Renal pelvis (tissue), 12 donors: Measurements from ENCODE around the gene PHF24. TPM values are rescaled to one million over a fixed set of nuclear protein-coding genes. Genes with fewer than 3 reads are reported as not detected.
"Not testable (repeated sequence)": the region's sequence is repeated elsewhere in the genome, so short reads cannot be mapped to it uniquely, and the experiment has no call there.

Experiments used
- DNase-seq: peaks from one replicate; pipeline ENCODE4 v3.0.0-alpha.2; 2013
- long read RNA-seq, 16 experiments: transcript quantifications; one replicate each; lab custom pipeline, GENCODE V29; 2026
- polyA plus RNA-seq, 3 donors: library from polyadenylated mRNA; unstranded; fragments of 120-200 nt; gene quantifications; one replicate each; pipeline ENCODE4 v1.2.1, GENCODE V29; 2013; ENCODE audit not compliant: insufficient read length in 3 of 3

PHF24 gene
- under 1 TPM; 0.13 to 0.40 (median 0.13) TPM for polyA plus RNA-seq
- long read RNA-seq, donor 1, result 0 reads
- long read RNA-seq, donor 2, result 0 reads
- long read RNA-seq, donor 3, result 0 reads
- long read RNA-seq, donor 4, result 0 reads
- long read RNA-seq, donor 5, result 0 reads
- long read RNA-seq, donor 6, result 0 reads
- long read RNA-seq, donor 7, result 0 reads
- long read RNA-seq, donor 8, result 0 reads
- long read RNA-seq, donor 9, result 0 reads
- long read RNA-seq, donor 10, result 0 reads
- long read RNA-seq, donor 11, result 0 reads
- long read RNA-seq, donor 12, result 0 reads
- long read RNA-seq, donor 13, result 0 reads
- long read RNA-seq, donor 14, result 0 reads
- long read RNA-seq, donor 15, result 0 reads
- long read RNA-seq, donor 16, result 0 reads

DNA sequence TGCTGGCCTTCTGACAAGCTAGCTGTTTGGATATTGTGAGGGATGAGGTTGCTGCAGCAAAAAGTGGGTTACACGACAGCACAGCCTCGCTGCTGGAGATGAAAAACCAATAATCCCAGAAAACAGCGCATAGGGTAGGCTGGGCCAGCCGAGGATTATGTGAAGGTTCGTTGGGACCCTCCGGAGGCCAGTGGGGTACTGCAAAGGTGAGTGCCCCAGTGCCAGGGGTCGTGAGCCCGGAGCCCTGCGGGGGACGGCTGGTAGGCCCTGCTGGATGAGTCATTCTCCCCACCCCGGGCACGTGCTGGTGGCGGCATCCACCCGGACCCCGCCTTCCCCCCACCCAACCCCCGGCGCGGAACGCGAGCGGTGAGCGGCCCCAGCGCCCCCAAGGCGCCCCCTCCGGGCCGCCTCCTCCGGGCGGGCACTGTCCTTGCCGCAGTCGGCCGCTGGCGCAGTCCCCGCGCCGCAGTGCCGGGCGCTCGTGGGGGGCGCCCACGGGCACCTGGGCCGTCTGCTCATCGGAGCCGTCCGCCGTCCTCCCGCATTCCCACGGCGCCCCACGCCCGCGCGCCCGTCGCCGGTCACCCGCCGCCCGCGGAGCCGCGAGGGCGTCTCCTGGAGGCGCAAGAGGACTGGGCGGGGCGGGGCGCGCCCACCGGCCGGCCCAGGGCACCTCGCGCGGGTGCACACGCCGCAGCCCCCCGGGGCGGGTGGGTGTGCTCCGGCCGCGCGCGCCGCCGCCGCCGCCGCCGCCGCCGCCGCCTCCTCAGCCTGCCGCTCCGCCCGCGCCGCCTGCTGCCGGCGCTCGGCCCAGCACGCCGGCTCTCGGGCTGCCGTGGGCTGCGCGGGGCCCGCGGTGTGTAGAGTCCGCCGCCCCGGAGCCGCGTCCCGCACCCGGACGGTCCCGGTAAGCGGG is at the start of gene PHF24:
Gene PHF24, plus strand, starts transcription at position 794 of the 919 bp plus-strand sequence. CDS start 13,014 bp downstream, outside the sequence.
- peak; percentile 11 for DNase-seq

DNA sequence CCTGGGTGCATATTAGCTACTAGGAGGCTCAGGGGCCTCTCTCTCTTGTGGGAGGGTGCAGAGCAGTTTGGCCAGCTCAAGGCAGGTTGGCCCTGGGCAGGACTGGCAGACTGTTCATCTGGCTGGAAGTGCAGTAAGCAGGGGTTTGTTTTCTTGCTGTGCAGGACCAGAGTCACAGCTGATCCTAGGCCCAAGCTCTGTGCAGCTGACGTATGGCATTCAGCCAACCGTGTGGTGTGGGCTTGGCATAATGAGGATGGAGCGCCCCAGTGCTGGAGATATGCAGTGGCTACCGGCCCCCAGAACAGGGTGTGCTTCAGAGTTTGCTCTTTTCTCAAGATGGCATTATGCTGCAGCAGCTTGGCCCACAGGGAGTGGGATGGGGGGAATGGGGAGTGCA is 31.0 kb upstream of the PHF24 start:
- no peak for DNase-seq

GRCh38 chr9:34928921-34929320 is 29.2 kb upstream of the PHF24 start:
- no peak for DNase-seq

- no peak for DNase-seq
Observed at GRCh38 chr9:34929506-34930102, 28.5 kb upstream of the PHF24 start.

- not testable (repeated sequence) for DNase-seq
Observed at GRCh38 chr9:34939989-34940388, 18.1 kb upstream of the PHF24 start.

GRCh38 chr9:34948451-34948850 is 9.6 kb upstream of the PHF24 start:
- no peak for DNase-seq

DNA sequence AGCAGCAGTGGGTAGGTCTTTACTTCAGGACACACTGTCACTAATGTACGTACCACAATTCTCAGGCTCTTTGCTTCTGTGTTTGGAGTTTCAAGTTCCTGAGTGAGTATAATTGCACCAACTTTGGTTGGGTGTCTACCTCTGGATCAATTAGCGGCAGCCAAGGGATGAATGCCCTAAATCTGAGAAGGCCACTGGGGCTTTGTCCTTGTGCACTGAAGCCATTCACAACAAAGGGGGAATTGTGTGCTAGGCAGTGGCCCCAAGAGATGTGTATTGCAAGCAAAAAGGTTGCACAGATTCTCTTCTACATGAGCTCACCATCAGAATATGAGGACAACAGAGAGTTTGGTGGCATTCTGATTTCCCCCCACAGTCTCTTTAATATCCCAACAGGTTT is 3.9 kb upstream of the PHF24 start:
- DNase-seq, result no peak

GRCh38 chr9:34956066-34956465 is 2.0 kb upstream of the PHF24 start:
- not testable (repeated sequence) for DNase-seq

- DNase-seq, result no peak
Observed at GRCh38 chr9:34956648-34957047, 1.4 kb upstream of the PHF24 start.

DNA sequence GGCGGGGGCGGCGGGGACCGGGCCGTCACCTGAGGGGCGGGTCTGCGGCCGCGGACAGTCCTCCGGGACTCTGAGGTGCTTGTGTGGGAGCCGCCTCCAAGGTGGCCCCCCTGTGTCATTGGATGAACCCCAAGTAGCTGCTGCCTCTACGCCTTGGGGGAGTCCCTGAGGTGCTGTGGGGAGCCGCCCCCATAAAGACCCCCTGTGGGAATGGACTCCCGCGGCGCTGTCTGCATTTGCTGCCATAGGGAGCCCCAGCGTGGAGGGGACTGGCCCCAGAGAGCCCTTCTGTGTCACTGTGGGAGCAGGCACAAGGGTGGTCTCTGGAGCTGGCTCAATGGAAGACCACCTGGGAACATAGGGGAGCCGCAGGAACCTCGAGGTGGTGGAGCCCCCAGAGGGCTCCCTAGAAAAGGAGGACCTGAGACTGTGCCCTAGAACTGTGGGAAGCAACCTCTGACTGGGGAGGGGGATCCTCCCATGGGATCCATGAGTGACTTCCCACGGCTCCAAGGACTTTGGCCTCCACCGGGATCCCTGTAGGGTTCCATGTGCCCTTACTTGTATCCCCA is 412 bp downstream of the PHF24 start:
- no peak for DNase-seq

- DNase-seq, result no peak
Observed at GRCh38 chr9:34959461-34959860, 1.4 kb downstream of the PHF24 start.

DNA sequence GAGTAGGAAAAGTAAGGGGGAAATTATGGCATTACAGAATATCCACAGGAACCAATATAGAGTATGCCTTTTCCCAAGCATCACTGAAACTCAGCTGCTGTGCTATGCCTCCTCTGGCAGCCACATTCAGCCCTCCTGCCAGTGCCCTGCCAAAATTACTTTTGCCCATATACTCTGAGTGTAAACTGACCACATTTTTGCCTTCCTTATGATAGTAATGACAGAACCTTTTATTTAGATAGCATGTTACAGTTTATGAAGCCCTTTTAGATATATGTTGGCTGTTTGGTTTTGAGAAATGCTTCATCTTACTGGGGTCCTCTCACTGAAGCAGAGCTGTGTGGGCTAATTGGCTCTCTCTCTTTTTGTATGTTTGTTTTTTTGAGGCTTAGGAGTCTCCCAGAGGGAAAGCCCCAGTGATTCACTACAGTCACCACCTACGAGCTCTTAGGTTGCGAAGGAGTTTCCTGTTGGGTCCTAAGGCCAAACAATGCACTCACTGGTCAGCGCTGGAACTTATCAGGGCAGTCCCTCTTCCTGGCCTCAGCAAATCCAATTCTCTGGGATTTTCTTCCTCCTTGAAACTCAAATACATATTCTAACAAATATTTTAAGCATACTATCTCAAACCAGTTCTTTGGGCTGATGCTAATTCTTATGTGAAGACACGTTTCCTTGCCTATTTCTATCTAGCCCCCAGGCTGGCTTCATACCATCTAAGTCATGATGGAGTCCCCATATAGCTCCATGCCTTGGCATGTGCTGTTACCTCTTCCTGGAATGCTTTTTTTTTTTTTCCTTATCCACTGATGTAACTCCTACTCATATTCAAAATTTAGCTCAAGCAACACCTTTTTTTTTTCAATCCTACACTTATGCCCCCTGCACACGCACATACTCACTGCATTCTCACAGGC is 3.7 kb downstream of the PHF24 start:
- no peak for DNase-seq

GRCh38 chr9:34962546-34962945 is 4.5 kb downstream of the PHF24 start:
- DNase-seq, result no peak

DNA sequence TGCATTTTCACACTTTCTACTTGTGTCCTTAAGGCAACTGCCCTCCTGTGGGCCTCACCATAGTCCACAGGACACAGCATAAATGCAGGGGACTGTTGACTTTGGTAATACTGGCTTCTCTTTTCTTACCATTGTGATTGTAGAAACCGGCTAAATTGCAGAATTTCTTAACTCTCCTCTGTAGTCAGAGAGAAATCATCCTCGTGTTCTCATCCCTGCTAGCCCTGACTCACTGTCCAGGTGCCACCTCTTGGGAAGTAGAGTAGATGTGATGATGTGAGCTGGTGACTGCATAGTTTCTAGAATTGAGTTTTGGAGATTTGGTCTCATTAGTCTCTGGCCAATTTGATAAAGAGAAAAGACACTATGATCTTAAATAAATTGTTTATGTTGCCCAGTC is 5.5 kb downstream of the PHF24 start:
- no peak for DNase-seq

GRCh38 chr9:34964458-34964857 is 6.4 kb downstream of the PHF24 start:
- no peak for DNase-seq

DNA sequence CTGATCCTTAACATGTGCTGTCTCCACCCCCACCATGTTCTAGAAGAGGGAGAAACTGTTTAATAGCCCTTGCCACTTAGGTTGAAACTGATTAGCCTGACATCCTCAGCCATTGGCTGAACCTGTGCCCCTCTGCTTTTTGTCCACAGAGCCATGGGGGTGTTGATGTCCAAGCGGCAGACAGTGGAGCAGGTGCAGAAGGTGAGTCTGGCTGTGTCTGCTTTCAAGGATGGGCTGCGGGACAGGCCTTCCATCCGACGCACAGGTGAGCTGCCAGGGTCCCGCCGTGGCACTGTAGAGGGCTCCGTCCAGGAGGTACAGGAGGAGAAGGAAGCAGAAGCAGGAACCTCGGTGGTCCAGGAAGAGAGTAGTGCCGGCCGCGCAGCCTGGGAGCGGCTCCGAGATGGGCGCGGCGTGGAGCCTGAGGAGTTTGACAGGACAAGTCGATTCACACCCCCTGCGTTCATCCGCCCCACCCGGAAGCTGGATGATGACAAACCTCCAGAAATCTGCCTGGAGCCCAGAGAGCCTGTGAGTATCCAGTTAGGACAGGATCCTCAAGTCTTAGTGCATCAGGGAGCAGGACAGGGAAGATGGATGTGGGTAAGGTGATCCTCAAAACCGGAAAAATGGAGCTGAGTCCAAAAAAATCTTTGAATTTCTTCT is 13.2 kb downstream of the PHF24 start:
- DNase-seq, result no peak

DNA sequence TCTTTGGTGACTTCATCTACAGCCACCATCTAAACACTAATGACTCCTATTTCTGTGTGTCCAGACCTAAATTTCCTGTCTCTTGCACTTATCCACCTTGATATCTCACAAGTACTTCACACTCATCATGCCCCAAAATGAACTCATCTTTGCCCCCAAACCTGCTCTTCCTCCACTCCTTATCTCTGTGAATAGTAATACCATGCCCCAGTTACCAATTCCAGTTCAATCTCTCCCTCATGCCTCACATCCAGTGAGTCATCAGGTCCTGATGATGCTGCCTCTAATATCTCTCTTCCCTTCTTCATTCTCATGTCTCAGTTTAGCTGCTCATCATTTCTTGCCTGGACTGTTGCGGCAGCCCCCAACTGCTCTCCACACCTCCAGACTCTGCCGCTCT is 16.6 kb downstream of the PHF24 start:
- no peak for DNase-seq

DNA sequence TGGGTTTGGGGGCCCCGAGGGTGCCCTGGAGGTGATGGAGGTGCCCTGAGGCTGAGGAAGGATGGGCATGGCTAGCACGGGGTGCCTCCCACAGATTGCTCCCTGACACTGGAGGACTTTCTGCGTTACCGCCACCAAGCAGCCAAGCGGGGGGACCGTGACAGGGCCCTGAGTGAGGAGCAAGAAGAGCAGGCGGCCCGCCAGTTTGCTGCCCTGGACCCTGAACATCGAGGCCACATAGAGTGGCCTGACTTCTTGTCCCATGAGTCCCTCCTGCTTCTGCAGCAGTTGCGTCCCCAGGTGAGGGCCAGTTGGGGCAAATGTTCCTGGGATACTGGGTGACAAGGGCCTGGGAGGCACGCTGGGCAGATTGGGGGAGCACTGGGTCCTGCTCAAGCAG is 18.4 kb downstream of the PHF24 start:
- DNase-seq, result no peak

DNA sequence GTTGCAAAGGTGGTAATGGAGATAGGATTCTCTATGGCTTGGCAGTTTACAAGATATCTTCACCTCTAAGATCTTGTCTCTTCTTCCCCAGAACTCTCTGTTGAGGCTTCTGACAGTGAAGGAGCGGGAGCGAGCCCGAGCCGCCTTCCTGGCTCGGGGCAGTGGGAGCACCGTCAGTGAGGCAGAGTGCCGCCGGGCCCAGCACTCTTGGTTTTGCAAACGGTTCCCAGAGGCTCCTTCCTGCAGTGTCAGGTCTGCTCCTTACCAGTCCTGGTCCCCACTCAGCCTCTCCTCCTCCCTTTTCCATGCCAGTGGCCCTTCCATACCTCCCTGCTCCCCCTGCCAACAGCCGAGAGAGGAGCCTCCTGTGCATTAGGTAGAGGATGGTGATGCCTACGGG is 18.9 kb downstream of the PHF24 start:
- no peak for DNase-seq

DNA sequence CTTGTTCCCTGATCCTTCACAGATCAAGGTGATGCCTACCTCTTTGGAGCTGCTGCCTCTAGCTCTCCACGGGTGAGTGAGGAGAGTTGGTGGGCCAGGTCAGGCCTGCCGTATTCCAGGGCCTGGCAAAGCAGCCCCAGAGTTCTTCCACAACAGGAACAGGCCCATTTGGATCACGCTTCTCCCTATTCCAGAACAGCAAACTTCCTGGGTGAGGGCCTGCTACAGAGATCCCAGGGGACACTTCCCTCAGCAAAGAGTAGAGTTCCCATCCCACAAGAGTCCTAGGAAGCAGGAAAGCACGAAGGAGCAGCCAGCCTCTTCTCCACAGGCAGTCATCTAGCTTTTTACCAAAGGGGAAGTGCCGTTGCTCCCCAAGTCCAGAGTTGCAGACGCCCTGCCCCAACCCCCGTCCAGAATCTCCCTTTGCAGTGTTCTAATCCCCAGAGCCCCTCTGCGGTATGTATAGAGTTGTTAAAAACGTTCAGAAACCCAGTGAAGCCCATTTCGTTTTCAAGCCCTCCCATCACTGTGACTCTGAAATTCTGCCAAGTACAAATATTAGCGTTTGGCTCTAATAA is 22.2 kb downstream of the PHF24 start:
- DNase-seq, result no peak
